CD4-positive, alpha-beta T cell treated with Interferon gamma for 1 hour (primary cell): ENCODE results near the gene MYLIP.

Experiments
- DNase-seq: peaks from one replicate; pipeline ENCODE4 v3.0.0-alpha.2; 2020

Gene MYLIP

DNA sequence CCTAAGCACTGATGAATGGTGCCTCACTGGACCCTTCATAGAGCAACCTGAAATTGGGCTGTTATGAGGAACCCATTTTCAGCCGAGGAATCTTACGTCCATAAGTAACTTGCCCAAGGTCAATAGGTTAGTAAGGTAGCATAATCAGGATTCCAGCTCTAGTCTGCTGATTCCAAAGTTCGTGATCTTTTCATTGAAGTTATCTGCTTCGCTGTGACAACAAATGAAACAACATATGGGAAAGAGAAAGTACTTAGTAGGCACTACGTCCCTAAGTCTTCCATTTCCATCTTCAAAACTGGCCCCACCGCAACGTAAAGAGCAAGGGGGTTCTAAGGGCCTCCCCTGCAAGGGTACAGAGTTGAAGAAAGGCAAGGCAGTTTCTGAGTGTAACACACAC lies 49.5 kb downstream of the MYLIP start:
- no peak for DNase-seq

DNA sequence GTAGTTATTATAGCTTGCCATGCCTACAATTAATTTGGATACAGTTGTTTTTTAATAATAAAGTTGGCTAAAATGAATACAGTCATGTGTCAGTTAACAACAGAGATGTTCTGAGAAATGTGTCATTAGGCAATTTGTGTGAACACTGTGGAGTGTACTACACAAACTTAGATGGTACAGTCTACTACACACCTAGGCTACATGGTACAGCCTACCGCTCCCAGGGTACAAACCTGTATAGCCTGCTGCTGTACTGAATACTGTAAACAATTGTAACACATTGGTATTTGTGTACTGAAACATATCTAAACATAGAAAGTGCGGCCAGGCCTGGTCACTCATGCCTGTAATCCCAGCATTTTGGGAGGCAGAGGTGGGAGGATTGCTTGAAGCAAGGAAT lies 50.2 kb downstream of the MYLIP start:
- DNase-seq, result no peak

GRCh38 chr6:16179970-16180431 lies 51.1 kb downstream of the MYLIP start:
- peak; percentile 73 for DNase-seq

GRCh38 chr6:16180696-16181438 lies 52.0 kb downstream of the MYLIP start:
- DNase-seq, result no peak

DNA sequence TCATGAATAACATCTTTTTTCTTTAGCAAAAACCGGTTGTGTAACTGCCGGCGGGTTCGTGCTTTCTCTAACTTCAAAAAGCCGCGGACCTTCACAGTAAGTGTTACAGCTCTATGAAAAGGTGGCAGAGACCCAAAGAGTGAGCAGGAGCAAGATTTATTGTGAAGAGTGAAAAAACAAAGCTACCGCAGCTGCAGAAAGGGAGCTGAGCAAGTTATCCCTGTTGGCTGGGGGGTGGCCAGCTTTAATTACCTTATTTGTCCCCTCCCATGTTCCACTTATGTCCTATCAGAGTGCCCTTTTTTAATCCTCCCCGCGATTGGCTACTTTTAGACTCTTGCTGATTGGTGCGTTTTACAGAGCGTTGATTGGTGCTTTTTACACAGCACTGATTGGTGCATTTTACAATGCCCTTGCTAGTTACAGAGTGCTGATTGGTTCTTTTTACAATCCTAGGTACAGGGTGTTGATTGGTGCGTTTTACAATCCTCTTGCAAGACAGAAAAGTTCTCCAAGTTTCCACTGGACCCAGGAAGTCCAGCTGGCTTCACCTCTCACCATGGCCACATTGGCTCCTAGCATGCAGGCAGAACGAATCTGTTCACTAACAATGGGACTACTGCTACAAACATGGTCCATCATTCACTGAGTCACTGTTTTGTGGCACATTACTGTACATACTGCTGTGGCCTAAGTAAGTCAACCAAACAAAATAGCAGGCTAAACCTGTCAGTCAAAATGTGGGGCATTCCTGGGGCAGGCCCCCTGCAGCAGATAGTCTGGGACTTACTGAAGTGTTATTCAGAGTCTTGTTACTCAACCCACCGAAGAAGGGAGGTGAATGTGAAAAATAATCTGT lies 52.8 kb downstream of the MYLIP start:
- no peak for DNase-seq

DNA sequence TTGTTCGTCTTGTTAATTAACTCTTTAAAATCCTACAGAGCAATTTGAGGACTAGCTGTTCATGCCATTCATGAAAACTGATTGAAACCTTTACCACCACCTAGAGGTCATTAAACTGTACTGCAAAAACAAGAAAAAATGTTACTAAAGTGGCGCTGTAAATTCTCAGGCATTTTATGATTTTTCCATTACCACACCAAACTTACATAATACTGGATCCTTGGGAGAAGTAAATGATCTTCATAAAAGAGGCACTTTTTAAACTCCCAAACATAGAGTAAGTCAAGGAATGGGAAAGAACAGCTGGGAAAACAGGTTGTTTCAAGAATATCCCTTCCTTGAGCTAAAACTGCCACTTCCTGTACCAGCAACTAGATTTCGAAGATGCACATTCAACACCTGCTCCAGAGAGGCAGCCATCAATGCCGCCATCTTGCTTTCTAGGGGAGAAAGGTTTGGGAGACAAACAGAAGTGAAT lies 54.3 kb downstream of the MYLIP start:
- no peak for DNase-seq

GRCh38 chr6:16184129-16184528 lies 55.2 kb downstream of the MYLIP start:
- peak; percentile 15 for DNase-seq

DNA sequence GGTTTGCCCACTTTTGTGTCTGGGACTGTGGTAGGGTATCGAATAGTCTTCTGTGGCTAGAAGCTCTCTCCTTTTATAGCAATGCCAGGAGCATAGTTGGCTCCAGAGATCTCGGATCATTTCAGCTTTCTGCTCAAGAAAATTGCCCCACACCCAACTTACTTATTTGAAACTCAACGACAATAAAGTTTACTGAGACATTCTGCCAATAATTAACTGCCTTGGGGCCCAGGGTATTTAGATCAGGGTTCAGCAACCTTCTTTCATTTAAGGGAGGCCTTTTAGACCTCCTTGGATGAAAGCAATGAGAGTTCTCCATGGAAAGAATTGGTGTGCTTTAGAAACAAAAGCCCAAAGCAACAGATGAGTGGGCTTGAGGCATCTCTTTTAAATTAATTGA lies 55.7 kb downstream of the MYLIP start:
- DNase-seq, result no peak

GRCh38 chr6:16187176-16187575 lies 58.3 kb downstream of the MYLIP start:
- no peak for DNase-seq

DNA sequence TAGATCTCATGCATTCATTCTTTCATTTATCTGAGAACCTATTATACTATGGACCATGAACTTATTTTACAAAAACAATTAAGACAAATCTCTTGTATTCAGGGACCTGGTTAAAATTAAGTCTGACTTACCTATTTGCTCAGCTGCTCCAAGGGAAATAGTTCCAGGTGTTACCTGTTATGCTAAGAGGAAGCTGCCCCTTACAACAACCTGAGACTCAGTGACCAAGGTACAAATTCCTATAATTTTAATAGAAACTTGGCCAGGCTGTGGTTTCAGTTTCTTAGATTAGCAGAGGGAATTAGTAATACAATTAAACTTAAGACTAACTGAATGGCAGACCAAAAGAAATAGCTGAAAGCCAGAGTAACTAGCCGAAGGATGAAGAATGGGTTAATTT lies 61.3 kb downstream of the MYLIP start:
- DNase-seq, result no peak

- no peak for DNase-seq
Measured at GRCh38 chr6:16196260-16196983, 67.5 kb downstream of the MYLIP start.

DNA sequence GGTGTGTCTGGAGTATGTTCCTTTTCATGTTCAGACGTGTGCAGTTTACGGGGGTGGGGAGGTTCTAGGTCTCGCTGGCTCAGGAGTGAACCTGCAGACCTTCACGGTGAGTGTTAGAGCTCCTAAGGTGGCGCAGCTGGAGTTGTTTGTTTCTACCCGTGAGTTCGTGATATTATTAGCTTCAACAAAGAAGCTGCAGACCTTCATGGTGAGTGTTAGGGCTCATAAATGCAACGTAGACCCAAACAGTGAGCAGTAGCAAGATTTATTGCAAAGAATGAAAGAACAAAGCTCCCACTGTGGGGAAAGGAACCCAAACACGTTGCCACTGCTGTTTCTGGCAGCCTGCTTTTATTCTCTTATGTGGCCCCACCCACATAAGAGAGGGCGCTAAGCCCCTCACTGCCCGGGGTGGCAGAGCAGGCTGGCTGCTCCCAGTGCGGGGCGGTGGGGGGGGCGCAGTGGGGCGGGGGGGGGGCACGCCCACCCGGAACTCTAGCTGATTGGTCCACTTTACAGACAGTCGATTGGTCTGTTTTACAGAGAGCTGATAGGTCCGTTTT lies 68.2 kb downstream of the MYLIP start:
- no peak for DNase-seq
